Measurements from ENCODE around the gene TEX48. TPM values are rescaled to one million over a fixed set of nuclear protein-coding genes. Genes with fewer than 3 reads are reported as not detected.

Gene TEX48
- total and polyA plus RNA-seq, 2 experiments from 2014 or later, result not detected

GRCh38 chr9:114677418-114677817 lies 4.6 kb downstream of the TEX48 start (continued):
- TF ChIP-seq ZNF462 (CRISPR knock-in tag; IDR thresholded peaks at IDR 0.05) (no peak), REST (IDR thresholded peaks at IDR 0.05; ENCODE audit: unreplicated experiment) (no peak), EZH2 (IDR thresholded peaks at IDR 0.05; ENCODE audit: low read depth, unreplicated experiment) (no peak), STAT1 (IDR thresholded peaks at IDR 0.05; ENCODE audit: unreplicated experiment) (no peak), JUNB (IDR thresholded peaks at IDR 0.05; ENCODE audit: unreplicated experiment) (no peak), ZNF331 (CRISPR knock-in tag; IDR thresholded peaks at IDR 0.05; ENCODE audit: low read depth) (no peak), POLR2AphosphoS5 (IDR thresholded peaks at IDR 0.05; ENCODE audit: low read depth) (no peak), EZH2phosphoT487 (IDR thresholded peaks at IDR 0.05; ENCODE audit: unreplicated experiment) (no peak), ZNF114 (CRISPR knock-in tag; IDR thresholded peaks at IDR 0.05) (no peak)
